GM06990 (cell line): Measurements from ENCODE around the gene PRKRA.
A peak's percentile ranks its signal among the peaks of the same experiment; 100 is the strongest.

Experiments
- DNase-seq: peaks from one replicate; pipeline ENCODE4 v3.0.0-alpha.2; 2011; ENCODE audit not compliant: insufficient read length; ENCODE audit errors: extremely low read depth
- H3K27me3 ChIP-seq: replicated peaks from 2 replicates; pipeline ENCODE4 v1.6.0; 2011; ENCODE audit warnings: low read length; ENCODE audit not compliant: control insufficient read depth, insufficient read depth
- H3K36me3 ChIP-seq: 2 replicates; pipeline ENCODE4 v1.5.1; 2011; ENCODE audit warnings: low read length; ENCODE audit not compliant: control insufficient read depth, insufficient read depth
- H3K4me3 ChIP-seq: replicated peaks from 2 replicates; pipeline ENCODE4 v1.5.1; 2011; ENCODE audit warnings: low read depth, mild to moderate bottlenecking, control low read depth, low read length
- CTCF ChIP-seq: IDR thresholded peaks from 2 replicates; pipeline ENCODE4 v1.5.1; 2011; ENCODE audit warnings: low read length, control low read depth, mild to moderate bottlenecking, inconsistent platforms; ENCODE audit not compliant: insufficient read depth, poor library complexity, severe bottlenecking

PRKRA gene

GRCh38 chr2:178450774-178451525, at the start of gene PRKRA, which contains the start of gene PJVK:
PRKRA (minus strand) TSS chr2:178451175; CDS start chr2:178451030, 145 bp downstream.
PJVK (plus strand) TSS chr2:178451378; CDS start chr2:178453410, 2,032 bp downstream.
- no peak for TF ChIP-seq CTCF
- Histone ChIP-seq H3K4me3 (peak within 1 kb of the TSS; percentile 91), H3K36me3 (no peaks in the 10 kb centered on the region; the same call in 1 of the 2 replicates), H3K27me3 (no peaks in the 10 kb centered on the region)
- DNase-seq, result peak; percentile 97

- Histone ChIP-seq H3K4me3 (no peak overlapping the region), H3K27me3 (no peaks in the 10 kb centered on the region), H3K36me3 (peaks cover 3% of the 10 kb centered on the region)
- TF ChIP-seq CTCF, result no peak
- DNase-seq, result no peak
These were observed 48.7 kb upstream of the PRKRA start for GRCh38 chr2:178499640-178500039.

GRCh38 chr2:178498137-178498536, 47.2 kb upstream of the PRKRA start:
- Histone ChIP-seq H3K4me3 (no peak overlapping the region), H3K27me3 (no peaks in the 10 kb centered on the region), H3K36me3 (peaks cover 8% of the 10 kb centered on the region)
- no peak for TF ChIP-seq CTCF
- DNase-seq, result no peak

- no peak for DNase-seq
- H3K36me3 ChIP-seq, result peaks cover 9% of the 10 kb centered on the region
- TF ChIP-seq CTCF, result no peak
- no peak overlapping the region for H3K4me3 ChIP-seq
- no peaks in the 10 kb centered on the region for H3K27me3 ChIP-seq
These were observed 45.1 kb upstream of the PRKRA start for GRCh38 chr2:178496049-178496448.

GRCh38 chr2:178491612-178492011, 40.6 kb upstream of the PRKRA start:
- H3K4me3 ChIP-seq, result no peak overlapping the region
- no peak for TF ChIP-seq CTCF
- peaks cover 7% of the 10 kb centered on the region for H3K36me3 ChIP-seq
- H3K27me3 ChIP-seq, result no peaks in the 10 kb centered on the region
- DNase-seq, result no peak
